Activated B cell treated with CpG ODN at 0.5 μM for 24 hours (primary cell): ENCODE results near the gene HES3. TPM values are rescaled to one million over a fixed set of nuclear protein-coding genes. Genes with fewer than 3 reads are reported as not detected.

ENCODE experiments used
- ATAC-seq: fragments of 200-7000 bp; cut with Tn5 transposase; one replicate; pipeline ENCODE4 v1.10.0; 2021; ENCODE audit warnings: low read depth, mild to moderate bottlenecking, moderate library complexity
- CTCF ChIA-PET: fragments of 350-600 bp; sonication (Branson Sonifier 250); formaldehyde crosslinking; loops from one replicate; lab custom pipeline; 2021; ENCODE audit warnings: antibody characterized with exemption; lab: Charles Lee
- POLR2A ChIA-PET: fragments of 350-600 bp; sonication (Branson Sonifier 250); formaldehyde crosslinking; loops from one replicate; lab custom pipeline; 2021; ENCODE audit warnings: antibody characterized with exemption; lab: Charles Lee
- DNase-seq: peaks from one replicate; pipeline ENCODE4 v3.0.0; 2022
- H3K27ac Mint-ChIP-seq: one replicate; pipeline ENCODE4 v1.8.0; 2020; ENCODE audit warnings: mixed read lengths
- H3K27me3 Mint-ChIP-seq: one replicate; pipeline ENCODE4 v1.8.0; 2021; ENCODE audit warnings: mixed read lengths
- H3K36me3 Mint-ChIP-seq: one replicate; pipeline ENCODE4 v1.8.0; 2021; ENCODE audit warnings: low read depth, mixed read lengths
- H3K4me1 Mint-ChIP-seq: one replicate; pipeline ENCODE4 v1.8.0; 2021; ENCODE audit warnings: mixed read lengths
- H3K4me3 Mint-ChIP-seq: one replicate; pipeline ENCODE4 v1.8.0; 2020; ENCODE audit warnings: mild to moderate bottlenecking, mixed read lengths
- H3K9me3 Mint-ChIP-seq: one replicate; pipeline ENCODE4 v1.8.0; 2020; ENCODE audit warnings: mixed read lengths
- CTCF ChIP-seq: fragments of 200-600 bp; IDR thresholded peaks from one replicate; pipeline ENCODE4 v1.8.0; 2022; ENCODE audit warnings: antibody characterized with exemption, mild to moderate bottlenecking
- intact Hi-C: fragments of 100-400 bp; cut with micrococcal nuclease; formaldehyde crosslinking; loops from one replicate; pipeline ENCODE4 v1.15.1; 2024
- total RNA-seq: library from RNA; stranded (reverse); gene quantifications from 2 replicates; pipeline ENCODE4 v1.2.3, GENCODE V29; 2022

Gene HES3
- total RNA-seq, 1 donor from 2014 or later = not detected

DNA sequence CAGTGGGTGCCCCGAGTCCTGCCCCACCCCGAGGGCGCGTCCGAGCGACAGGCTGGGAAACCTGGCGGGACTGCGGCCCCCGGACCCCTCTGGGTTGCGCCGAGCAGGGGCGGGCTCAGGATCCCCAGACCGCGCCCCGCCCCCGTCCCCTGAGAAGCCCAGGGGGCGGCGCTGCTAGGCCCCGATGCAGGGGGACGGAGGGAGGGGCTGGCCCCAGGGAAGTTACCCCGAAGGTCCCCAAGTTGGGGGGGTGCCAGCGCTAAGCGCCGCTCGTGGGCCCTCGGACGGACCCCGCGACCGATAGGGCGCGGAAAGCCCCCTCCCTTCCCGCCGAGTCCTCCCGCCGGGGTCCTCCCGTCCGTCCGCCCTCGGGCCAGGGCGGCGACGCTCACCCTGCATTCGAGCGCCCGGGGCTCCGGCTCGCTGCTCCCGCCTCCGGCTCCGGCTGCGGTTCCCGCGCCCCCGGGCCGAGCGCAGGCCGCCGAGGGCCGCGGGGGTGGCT is 16.5 kb downstream of the HES3 start:
- peak; percentile 31 for DNase-seq
- H3K9me3 Mint-ChIP-seq = no peaks in the 10 kb centered on the region
- H3K27ac Mint-ChIP-seq = no peak overlapping the region
- H3K36me3 Mint-ChIP-seq = no peaks in the 10 kb centered on the region
- peak; percentile 45 for ATAC-seq
- POLR2A ChIA-PET = no interaction called here
- no peak for TF ChIP-seq CTCF
- H3K27me3 Mint-ChIP-seq = peaks cover 20% of the 10 kb centered on the region
- CTCF ChIA-PET = no interaction called here
- no peak overlapping the region for H3K4me3 Mint-ChIP-seq
- peaks cover 5% of the 10 kb centered on the region for H3K4me1 Mint-ChIP-seq
- intact Hi-C loops = loop anchor here (5.0 kb wide), 1 partner anchor 87 kb away; no protein-coding TSS in a partner anchor

DNA sequence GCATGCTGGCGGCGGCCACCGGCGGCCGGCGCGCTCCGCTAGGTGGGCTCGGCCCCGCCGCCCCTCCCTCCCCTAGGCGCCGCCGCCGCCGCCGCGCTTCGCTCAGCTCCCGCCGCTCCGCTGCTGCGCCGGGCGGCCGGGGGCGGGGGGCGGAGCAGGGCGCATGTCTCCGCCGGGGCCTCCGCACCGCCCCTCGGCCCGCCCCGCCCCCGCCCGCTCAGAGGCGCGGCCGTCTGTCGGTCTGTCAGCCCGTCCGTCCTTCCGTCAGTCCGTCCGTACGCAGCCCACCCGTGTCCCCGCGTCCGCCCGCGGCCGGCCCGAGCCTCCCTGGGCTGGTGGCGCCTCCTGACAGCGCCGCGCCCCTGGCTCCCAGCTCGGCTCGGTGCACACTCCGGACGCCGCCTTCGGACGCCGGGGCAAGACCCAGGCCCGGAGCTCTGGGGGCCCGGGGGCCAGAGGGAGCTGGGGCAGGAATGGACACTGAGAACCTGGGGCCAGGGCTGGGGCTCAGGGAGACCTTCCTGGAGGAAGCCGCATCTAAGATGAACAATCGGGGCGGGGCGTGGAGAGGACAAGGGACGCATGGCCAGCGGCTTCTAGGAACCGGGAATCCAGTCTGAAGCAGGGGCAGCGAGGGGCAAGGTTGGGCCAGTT is 17.1 kb downstream of the HES3 start, which contains the start of gene GPR153:
Gene GPR153 (minus strand): TSS at position 138 of the 654 bp plus-strand sequence. CDS start 6,193 bp downstream, outside the sequence.
- Mint-ChIP-seq H3K36me3 (no peaks in the 10 kb centered on the region), H3K27me3 (peaks cover 20% of the 10 kb centered on the region), H3K4me1 (peaks cover 5% of the 10 kb centered on the region), H3K27ac (no peak within 1 kb of the TSS), H3K4me3 (peak within 1 kb of the TSS; percentile 66), H3K9me3 (no peaks in the 10 kb centered on the region)
- no peak for TF ChIP-seq CTCF
- ChIA-PET CTCF (no interaction called here), POLR2A (no interaction called here)
- intact Hi-C loops = loop anchor here (5.0 kb wide), 1 partner anchor 86 kb away; no protein-coding TSS in a partner anchor
- peak; percentile 39 for DNase-seq
- peak; percentile 60 for ATAC-seq

DNA sequence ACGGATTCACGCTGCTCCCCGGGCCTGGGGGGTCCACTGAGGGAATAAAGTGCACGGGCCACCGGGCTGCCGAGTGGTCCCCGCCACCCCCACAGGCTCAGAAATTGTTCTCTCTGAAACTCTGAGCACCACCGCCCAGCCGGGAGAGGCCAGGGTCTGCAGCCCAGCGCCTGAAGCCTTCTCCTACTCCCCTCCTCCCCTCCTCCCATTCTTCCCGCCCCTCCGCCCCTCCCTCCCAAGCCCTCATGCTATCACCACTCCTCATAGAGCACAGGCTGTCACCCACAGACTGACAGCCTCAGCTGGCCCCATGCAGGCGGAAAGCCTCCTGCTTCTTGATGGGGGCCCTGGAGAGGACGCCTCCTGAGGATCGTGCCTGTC is 17.6 kb downstream of the HES3 start:
- H3K4me1 Mint-ChIP-seq = peaks cover 5% of the 10 kb centered on the region
- no peak for TF ChIP-seq CTCF
- H3K27me3 Mint-ChIP-seq = peaks cover 20% of the 10 kb centered on the region
- DNase-seq (no peak), ATAC-seq (no peak)
- no peaks in the 10 kb centered on the region for H3K36me3 Mint-ChIP-seq
- H3K9me3 Mint-ChIP-seq = no peaks in the 10 kb centered on the region
- ChIA-PET CTCF (no interaction called here), POLR2A (no interaction called here)
- H3K27ac Mint-ChIP-seq = no peak overlapping the region
- intact Hi-C loops = loop anchor here (5.0 kb wide), 1 partner anchor 86 kb away; no protein-coding TSS in a partner anchor
- peak overlapping the region; percentile 66 for H3K4me3 Mint-ChIP-seq

DNA sequence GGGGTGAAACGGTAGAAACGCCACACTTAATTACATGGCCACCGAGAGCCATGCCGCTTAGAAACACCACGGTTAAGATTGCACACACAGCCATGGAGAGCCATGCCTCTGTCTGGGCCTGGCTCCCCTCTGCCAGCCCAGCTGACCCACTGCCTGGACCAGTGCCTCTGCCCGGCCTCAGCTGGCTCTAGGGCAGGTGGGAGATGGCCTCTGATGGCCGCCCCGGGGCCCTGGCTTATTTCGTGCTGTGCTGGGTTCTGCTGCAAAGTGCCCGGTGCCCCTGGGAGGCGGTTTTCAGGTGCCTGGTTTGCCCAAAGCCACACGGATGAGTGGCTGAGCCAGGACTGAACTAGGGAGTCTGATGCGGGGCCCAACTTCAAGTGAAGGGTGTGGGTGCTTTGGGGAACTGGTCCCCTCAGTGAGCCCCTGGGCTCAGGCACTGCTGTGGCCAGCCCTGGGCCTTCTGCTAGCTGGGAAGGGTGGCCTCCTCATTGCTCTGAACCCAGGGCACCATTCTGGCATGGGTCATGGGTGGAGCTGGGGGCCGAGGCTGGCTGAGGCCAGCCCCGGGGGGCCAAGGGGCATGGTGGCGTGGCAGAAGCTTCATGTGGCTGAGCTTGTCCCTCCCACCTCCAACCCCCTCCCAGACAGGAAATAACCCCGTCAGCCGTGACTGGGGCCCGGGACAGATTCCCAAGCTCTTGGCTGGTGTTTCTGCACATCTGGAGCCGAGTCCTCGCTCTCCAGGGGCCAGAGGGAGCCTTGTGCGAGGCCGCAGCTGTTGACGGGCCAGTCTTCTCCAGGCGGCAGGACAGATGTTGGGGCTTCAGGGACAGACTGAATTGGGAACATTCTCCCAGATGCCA is 18.8 kb downstream of the HES3 start:
- Mint-ChIP-seq H3K27me3 (peaks cover 17% of the 10 kb centered on the region), H3K9me3 (no peaks in the 10 kb centered on the region), H3K27ac (no peak overlapping the region), H3K4me1 (peaks cover 5% of the 10 kb centered on the region), H3K36me3 (no peaks in the 10 kb centered on the region), H3K4me3 (no peak overlapping the region)
- POLR2A ChIA-PET = no interaction called here
- intact Hi-C loops = loop anchor here (5.0 kb wide), 1 partner anchor 85 kb away; no protein-coding TSS in a partner anchor
- ATAC-seq (no peak), DNase-seq (no peak)
- CTCF ChIA-PET = interaction anchor here (1.0 to 1.9 kb wide), 2 partner anchors 16 to 142 kb away, joined by 3 to 5 read pairs; no protein-coding TSS in a partner anchor
- TF ChIP-seq CTCF = no peak
